Panc1 (cell line): ENCODE data around the gene GFRA3. TPM values are rescaled to one million over a fixed set of nuclear protein-coding genes. Genes with fewer than 3 reads are reported as not detected.

Experiments used
- ATAC-seq: fragments of 200-7000 bp; cut with Tn5 transposase; 2 replicates; pipeline ENCODE4 v1.9.1; 2020; ENCODE audit warnings: mild to moderate bottlenecking, moderate library complexity
- BruUV-seq: library from RNA; stranded (reverse); fragments of 400-500 nt; replicated peaks from 2 replicates; lab custom pipeline; 2021; lab: Mats Ljungman, UMichigan
- CTCF ChIA-PET: fragments of 300-600 bp; sonication (Branson Sonifier 250); formaldehyde crosslinking; loops from one replicate; lab custom pipeline; 2022; ENCODE audit warnings: antibody characterized with exemption; lab: Charles Lee
- POLR2A ChIA-PET: fragments of 300-600 bp; sonication (Branson Sonifier 250); formaldehyde crosslinking; loops from one replicate; lab custom pipeline; 2022; ENCODE audit warnings: antibody characterized with exemption; lab: Charles Lee
- DNase-seq: peaks from one replicate; pipeline ENCODE4 v3.0.0-alpha.2; 2010; ENCODE audit warnings: low read depth, low spot score
- H3K27ac ChIP-seq: 2 replicates; pipeline ENCODE4 v1.5.1; 2011; ENCODE audit warnings: mild to moderate bottlenecking, low read length, inconsistent platforms
- H3K27me3 ChIP-seq: fragments of 200-500 bp; sonication (Bioruptor generic); 2 replicates; pipeline ENCODE4 v1.6.0; 2014; ENCODE audit warnings: low read length, inconsistent platforms; ENCODE audit not compliant: control insufficient read depth, insufficient read depth
- H3K36me3 ChIP-seq: fragments of 200-500 bp; sonication (Bioruptor generic); 2 replicates; pipeline ENCODE4 v1.5.1; 2014; ENCODE audit warnings: inconsistent platforms, mild to moderate bottlenecking, low read length, moderate library complexity; ENCODE audit not compliant: control insufficient read depth, insufficient read depth
- H3K4me1 ChIP-seq: 2 replicates; pipeline ENCODE4 v1.5.1; 2011; ENCODE audit warnings: inconsistent platforms, mild to moderate bottlenecking, low read length, moderate library complexity; ENCODE audit not compliant: control insufficient read depth, insufficient read depth
- H3K4me3 ChIP-seq, 2 experiments: 2 replicates each; pipeline ENCODE4 v1.5.1; 2011 to 2012; ENCODE audit warnings: low read depth in 2 of 2, low read length in 2 of 2, mild to moderate bottlenecking in 2 of 2, inconsistent platforms in 1 of 2, moderate library complexity in 1 of 2
- H3K9me3 ChIP-seq: fragments of 200-500 bp; sonication (Bioruptor generic); 2 replicates; pipeline ENCODE4 v1.5.1; 2014; ENCODE audit warnings: low read depth, mild to moderate bottlenecking, inconsistent platforms, low read length, moderate library complexity; ENCODE audit not compliant: control insufficient read depth, insufficient read depth
- CTCF ChIP-seq: fragments of 450-650 bp; IDR thresholded peaks from 2 replicates; pipeline ENCODE4 v1.5.1; 2017; ENCODE audit warnings: mild to moderate bottlenecking
- POLR2AphosphoS5 ChIP-seq: IDR thresholded peaks from 2 replicates; pipeline ENCODE4 v1.6.1; 2012; ENCODE audit warnings: mild to moderate bottlenecking, low read depth, low read length, moderate library complexity
- REST ChIP-seq, 2 experiments: IDR thresholded peaks; 2 replicates each; pipeline ENCODE4 v1.6.1; 2011 to 2012; ENCODE audit warnings: low read depth in 2 of 2, control low read depth in 1 of 2, low read length in 1 of 2, mild to moderate bottlenecking in 1 of 2, moderate library complexity in 1 of 2; ENCODE audit not compliant: insufficient read depth in 1 of 2
- SIN3A ChIP-seq: IDR thresholded peaks from 2 replicates; pipeline ENCODE4 v1.6.1; 2012; ENCODE audit warnings: low read depth, mild to moderate bottlenecking, low read length, moderate library complexity, borderline replicate concordance; ENCODE audit not compliant: insufficient read depth
- TCF7L2 ChIP-seq: IDR thresholded peaks from 2 replicates; pipeline ENCODE4 v1.6.1; 2011; ENCODE audit warnings: mild to moderate bottlenecking, low read depth, low read length, inconsistent platforms
- in situ Hi-C: cut with HindIII; loops from 2 replicates; pipeline ENCODE4 v1.10.0; 2016; ENCODE audit warnings: low sequenced_read_pairs, low pct_unique_long_range_greater_than_20kb
- intact Hi-C: fragments of 100-400 bp; cut with micrococcal nuclease; formaldehyde crosslinking; loops from one replicate; pipeline ENCODE4 v1.10.0; 2022; ENCODE audit not compliant: unreplicated experiment
- total RNA-seq: library from RNA; stranded (reverse); gene quantifications from one replicate; pipeline ENCODE4 v1.2.1, GENCODE V29; 2021; ENCODE audit not compliant: unreplicated experiment

GFRA3 gene
- total RNA-seq, 1 experiment from 2014 or later = 1.5 TPM

GRCh38 chr5:138224712-138225111 is 49.7 kb downstream of the GFRA3 start:
- Histone ChIP-seq H3K4me3 (no peak overlapping the region), H3K4me1 (no peaks in the 10 kb centered on the region), H3K27me3 (no peaks in the 10 kb centered on the region), H3K27ac (no peak overlapping the region), H3K36me3 (no peaks in the 10 kb centered on the region), H3K9me3 (no peaks in the 10 kb centered on the region)
- no peak for DNase-seq
- CTCF ChIA-PET = interaction anchor here (1.1 to 1.3 kb wide), 2 partner anchors 53 to 58 kb away, joined by 3 to 5 read pairs; no protein-coding TSS in a partner anchor
- BruUV-seq = no TSS peak
- POLR2A ChIA-PET = interaction anchor here (0.5 kb wide), 1 partner anchor 126 kb away, joined by 3 read pairs; no protein-coding TSS in a partner anchor
- ATAC-seq = no peak
- intact Hi-C loops = no loop called here
- TF ChIP-seq SIN3A = no peak
- TF ChIP-seq POLR2AphosphoS5 = no peak
- TF ChIP-seq CTCF = no peak
- TF ChIP-seq REST (IDR thresholded peaks at IDR 0.05; ENCODE audit: insufficient read depth in 1 of 2, low read depth in 2 of 2, low read length in 1 of 2) = no peak
- TF ChIP-seq TCF7L2 = no peak
- in situ Hi-C loops = no loop called here

GRCh38 chr5:138223532-138223931 is 50.9 kb downstream of the GFRA3 start:
- TF ChIP-seq SIN3A (no peak), TCF7L2 (no peak), REST (IDR thresholded peaks at IDR 0.05; ENCODE audit: insufficient read depth in 1 of 2, low read depth in 2 of 2, low read length in 1 of 2) (no peak), CTCF (no peak), POLR2AphosphoS5 (no peak)
- ChIA-PET POLR2A (no interaction called here), CTCF (interaction anchor here (0.9 to 1.6 kb wide), 3 partner anchors 53 to 108 kb away, joined by 3 to 11 read pairs (median 3); partner anchors contain the start of gene CDC25C)
- BruUV-seq = no TSS peak
- H3K9me3 ChIP-seq = no peaks in the 10 kb centered on the region
- H3K27me3 ChIP-seq = no peaks in the 10 kb centered on the region
- H3K27ac ChIP-seq = no peak overlapping the region
- no peaks in the 10 kb centered on the region for H3K36me3 ChIP-seq
- ATAC-seq = no peak
- intact Hi-C loops (loop anchor here (2.0 kb wide), 1 partner anchor 59 kb away; no protein-coding TSS in a partner anchor), in situ Hi-C loops (no loop called here)
- H3K4me3 ChIP-seq = no peak overlapping the region
- DNase-seq = no peak
- H3K4me1 ChIP-seq = no peaks in the 10 kb centered on the region
